ENCODE measurements around the gene WDFY3. TPM values are rescaled to one million over a fixed set of nuclear protein-coding genes. Genes with fewer than 3 reads are reported as not detected.
"Not testable (repeated sequence)": the region's sequence is repeated elsewhere in the genome, so short reads cannot be mapped to it uniquely, and the experiment has no call there.

The WDFY3 gene
- polyA plus RNA-seq, 3 donors = 6.6 to 13.7 (median 8.8) TPM

DNA sequence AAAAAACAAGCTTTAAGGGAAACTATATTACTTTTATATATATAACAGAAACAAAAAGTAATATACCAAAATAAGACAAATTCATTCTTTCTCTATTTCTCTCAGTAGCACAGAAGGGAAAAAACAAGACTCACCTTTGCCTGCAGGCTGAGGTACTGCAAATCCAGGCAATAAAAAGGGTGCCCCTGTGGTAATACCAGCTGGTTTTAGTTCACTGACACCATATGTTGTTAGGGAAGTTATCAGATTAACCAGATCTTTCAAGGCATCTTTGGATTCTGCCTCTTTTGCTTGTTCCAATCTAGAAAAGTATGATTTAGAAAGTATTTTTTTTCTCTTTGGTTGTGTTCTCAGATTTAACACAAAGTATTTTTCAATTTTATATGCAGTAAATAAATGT is 139.8 kb downstream of the WDFY3 start:
- no peak overlapping the region for H3K27ac ChIP-seq (ENCODE audit: low read depth, low read length)

DNA sequence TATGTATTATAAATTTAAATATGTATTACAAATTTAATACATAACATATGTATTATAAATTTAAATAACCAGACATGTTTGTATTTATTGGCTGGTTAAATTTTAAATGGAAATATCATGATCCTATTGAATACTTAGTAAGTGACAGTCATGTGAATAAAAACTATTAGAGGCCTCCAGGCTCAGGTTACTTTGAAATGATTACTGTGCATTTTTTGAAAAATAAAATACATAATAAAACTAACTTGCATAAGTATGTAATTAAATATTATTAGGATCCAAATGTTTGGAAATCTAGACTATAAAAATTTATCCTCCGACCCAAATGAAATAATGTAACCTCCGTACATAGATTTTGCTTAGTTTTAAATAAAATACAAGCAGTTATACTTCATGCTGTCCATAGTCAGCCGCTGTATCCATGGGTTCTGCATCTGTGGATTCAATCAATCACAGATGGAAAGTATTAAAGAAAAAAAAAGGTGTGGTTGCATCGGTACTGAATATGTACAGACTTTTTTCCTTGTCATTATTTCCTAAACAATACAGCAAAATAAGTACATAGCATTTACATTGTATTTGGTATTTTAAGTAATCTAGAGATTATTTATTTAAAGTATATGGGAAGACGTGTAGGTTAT is 140.7 kb downstream of the WDFY3 start:
- WGBS, 3 donors = 92 to 96% (median 92%) methylated on average over 5 of the region's 5 CpGs
- H3K27ac ChIP-seq (ENCODE audit: low read depth, low read length) = no peak overlapping the region

- H3K27ac ChIP-seq (ENCODE audit: low read depth, low read length) = no peak overlapping the region
- WGBS, 3 donors = 67 to 89% (median 87%) methylated on average over 1 of the region's 1 CpG
Measured at GRCh38 chr4:84821064-84821463, 145.4 kb downstream of the WDFY3 start.

DNA sequence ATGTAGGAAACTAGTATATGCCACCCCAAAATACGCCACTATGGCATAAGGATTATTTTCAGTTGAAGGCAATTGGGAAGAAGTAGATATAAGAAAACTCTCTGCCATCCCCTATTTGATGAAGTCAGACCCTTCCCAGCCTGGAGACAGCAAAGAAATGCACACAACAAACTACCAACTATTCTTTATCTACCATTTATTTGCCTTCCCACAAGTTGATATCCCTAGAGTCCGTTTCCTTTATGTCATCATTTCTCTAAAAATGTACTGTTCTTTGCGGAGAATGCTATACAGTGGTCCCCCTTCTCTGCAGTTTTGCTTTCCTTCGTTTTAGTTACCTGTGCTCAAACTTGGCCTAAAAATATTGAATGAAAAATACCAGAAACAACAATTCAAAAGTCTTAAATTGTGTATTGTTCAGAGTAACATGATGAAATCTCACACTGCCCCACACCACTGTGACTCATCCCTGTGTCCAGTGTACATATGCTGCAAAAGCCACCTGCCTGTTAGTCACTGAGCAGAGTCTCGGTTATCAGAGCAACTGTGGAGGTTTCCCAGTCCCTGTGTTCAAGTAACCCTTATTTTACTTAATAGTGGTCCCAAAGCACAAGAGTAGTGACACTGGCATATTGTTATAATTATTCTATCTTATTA is 152.3 kb downstream of the WDFY3 start:
- H3K27ac ChIP-seq (ENCODE audit: low read depth, low read length) = no peak overlapping the region
- 83 to 92% (median 91%) methylated on average over 5 of the region's 5 CpGs for WGBS, 3 donors

- WGBS, 3 donors = 90% methylated on average over 9 of the region's 9 CpGs
- H3K27ac ChIP-seq (ENCODE audit: low read depth, low read length) = no peak overlapping the region
Measured at GRCh38 chr4:84809946-84810345, 156.5 kb downstream of the WDFY3 start.

DNA sequence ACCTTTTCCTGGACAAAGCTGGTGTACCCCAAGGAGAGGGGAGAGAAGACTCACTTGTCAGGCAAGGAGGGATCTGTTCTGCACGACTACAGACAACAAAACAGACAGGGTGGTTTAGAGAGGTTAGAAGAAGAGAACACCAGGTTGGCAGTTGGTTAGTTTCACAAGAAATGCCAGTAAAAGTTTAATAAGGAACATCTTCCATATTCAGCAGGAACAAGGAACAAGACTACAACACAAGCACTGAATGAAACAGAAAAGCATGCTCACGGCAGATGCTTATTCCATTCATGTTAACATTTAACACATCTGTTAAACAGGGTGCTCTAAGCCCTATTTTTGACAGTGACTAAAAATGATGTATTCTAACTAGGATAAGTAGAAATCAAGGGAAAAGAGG is 158.2 kb downstream of the WDFY3 start:
- no peak overlapping the region for H3K27ac ChIP-seq (ENCODE audit: low read depth, low read length)
- WGBS, 3 donors = 81 to 90% (median 82%) methylated on average over 2 of the region's 2 CpGs

DNA sequence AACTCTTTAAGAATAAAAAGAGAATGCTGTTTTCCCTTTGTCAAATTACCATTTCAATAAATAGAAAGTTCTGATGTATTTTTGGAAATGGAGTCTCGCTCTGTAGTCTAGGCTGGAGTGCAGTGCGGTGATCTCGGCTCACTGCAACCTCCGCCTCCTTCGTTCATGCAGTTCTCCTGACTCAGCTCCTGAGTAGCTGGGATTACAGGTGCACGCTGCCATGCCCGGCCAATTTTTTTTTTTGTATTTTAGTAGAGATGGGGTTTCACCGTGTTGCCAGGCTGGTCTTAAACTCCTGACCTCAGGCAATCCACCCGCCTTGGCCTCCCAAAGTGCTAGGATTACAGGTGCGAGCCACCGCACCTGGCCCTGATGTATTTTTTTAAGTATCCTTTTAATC is 159.9 kb downstream of the WDFY3 start:
- not testable (repeated sequence) for H3K27ac ChIP-seq (ENCODE audit: low read depth, low read length)
- WGBS, 3 donors = 96 to 99% (median 98%) methylated on average over 11 of the region's 11 CpGs

DNA sequence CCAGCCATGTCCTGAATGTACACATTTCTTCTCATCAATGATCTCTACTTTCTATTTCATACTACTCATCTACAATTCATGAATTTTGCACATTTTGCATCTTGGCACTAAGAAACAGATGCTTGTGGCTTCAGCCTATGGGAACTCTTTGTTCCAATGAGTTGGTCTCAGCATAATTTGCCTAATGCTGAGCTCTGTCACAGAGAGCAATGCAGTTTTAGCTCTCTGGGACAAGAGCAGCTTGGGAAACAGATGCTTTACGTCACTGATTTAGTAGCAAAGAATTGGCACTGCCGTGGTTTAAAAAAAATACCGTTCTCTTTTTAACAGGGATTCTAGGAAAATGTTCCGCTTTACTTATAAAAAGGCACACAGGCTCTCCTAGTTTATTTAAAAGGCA is 162.4 kb downstream of the WDFY3 start:
- 72 to 79% (median 73%) methylated on average over 4 of the region's 4 CpGs for WGBS, 3 donors
- H3K27ac ChIP-seq (ENCODE audit: low read depth, low read length) = no peak overlapping the region

- H3K27ac ChIP-seq (ENCODE audit: low read depth, low read length) = no peak overlapping the region
- WGBS, 3 donors = 88 to 97% (median 90%) methylated on average over 1 of the region's 1 CpG
Measured at GRCh38 chr4:84803720-84804119, 162.8 kb downstream of the WDFY3 start.

GRCh38 chr4:84803116-84803515 is 163.4 kb downstream of the WDFY3 start:
- WGBS, 3 donors = 88 to 97% (median 89%) methylated on average over 2 of the region's 2 CpGs
- H3K27ac ChIP-seq (ENCODE audit: low read depth, low read length) = no peak overlapping the region

DNA sequence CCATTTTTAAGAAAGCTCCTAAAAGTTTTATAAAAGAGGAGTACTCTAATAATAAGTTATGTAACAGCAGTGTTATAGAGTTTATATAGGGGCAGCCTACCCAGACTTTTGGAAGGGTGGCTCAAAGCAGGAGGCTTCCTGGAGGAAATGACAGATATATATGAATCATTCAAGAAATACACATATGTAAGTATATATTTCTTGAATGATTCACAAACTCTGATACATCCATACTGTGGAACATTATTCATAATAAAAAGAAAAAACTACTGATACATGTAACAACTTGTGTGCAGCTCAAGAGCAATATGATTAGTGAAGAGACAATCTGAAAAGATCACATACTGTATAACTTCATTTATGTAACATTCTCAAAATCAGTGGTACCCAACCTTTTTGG is 166.2 kb downstream of the WDFY3 start:
- no peak overlapping the region for H3K27ac ChIP-seq (ENCODE audit: low read depth, low read length)

DNA sequence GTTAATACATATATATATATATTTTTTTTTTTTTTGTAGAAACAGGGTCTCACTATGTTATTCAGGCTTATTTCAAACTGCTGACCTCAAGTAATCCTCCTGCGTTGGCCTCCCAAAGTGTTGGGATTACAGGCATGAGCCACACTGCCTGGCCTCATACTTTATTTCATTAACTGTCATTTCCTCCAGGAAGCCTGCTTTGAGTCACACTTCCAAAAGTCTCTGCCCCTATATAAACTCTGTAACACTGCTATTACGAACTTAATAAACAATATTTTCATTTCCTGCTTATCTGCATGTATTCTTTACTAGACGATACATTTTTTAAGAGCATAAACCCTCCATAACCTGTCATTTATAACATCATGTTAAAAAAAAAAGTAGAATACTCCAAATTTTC is 167.2 kb downstream of the WDFY3 start:
- no peak overlapping the region for H3K27ac ChIP-seq (ENCODE audit: low read depth, low read length)
- WGBS, 3 donors = 68 to 92% (median 77%) methylated on average over 3 of the region's 3 CpGs

GRCh38 chr4:84796394-84796793 is 170.1 kb downstream of the WDFY3 start:
- 74 to 91% (median 87%) methylated on average over 3 of the region's 3 CpGs for WGBS, 3 donors
- H3K27ac ChIP-seq (ENCODE audit: low read depth, low read length) = no peak overlapping the region

DNA sequence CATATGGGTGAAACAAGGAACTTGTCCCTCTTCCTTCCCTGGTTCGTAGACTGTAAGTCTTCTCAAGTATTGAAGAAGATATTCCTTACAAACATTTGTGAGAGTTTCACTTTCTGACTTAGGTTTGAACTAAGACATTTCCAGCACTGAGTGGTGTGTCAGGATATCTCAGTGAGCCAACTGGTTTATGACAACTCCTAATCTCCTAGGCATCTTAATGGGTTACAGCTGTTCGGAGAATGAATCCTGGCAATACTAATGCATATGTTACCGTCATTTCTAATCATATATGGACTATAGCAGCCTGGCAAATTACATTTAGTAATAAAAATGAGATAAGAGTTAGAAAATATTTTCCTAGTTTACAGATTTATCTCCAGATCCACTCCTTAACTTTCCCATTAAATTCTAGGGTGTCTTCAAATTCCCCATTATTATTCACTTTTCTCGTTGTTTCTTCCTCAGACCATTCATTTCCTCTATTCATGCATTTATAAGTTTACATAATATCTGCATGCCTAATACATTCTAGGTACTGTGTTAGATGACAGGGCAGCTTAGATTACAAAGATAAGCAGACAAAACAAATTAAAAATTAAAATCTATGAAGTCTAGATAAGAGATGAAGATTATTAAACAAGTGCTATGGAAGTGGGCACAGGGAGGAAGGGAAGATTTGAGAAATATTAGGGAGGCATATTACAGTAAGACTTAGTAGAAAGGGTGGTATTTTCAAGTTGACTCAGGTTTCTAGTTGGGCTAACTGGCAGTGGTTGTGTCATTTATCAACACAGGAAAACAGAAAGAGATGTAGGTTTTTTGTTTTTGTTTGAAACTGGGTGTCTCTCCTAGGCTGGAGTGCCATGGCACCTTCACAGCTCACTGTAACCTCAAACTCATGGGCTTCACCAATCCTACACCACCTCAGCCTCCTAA is 173.9 kb downstream of the WDFY3 start:
- WGBS, 3 donors = 77 to 91% (median 82%) methylated on average over 4 of the region's 4 CpGs
- no peak overlapping the region for H3K27ac ChIP-seq (ENCODE audit: low read depth, low read length)

DNA sequence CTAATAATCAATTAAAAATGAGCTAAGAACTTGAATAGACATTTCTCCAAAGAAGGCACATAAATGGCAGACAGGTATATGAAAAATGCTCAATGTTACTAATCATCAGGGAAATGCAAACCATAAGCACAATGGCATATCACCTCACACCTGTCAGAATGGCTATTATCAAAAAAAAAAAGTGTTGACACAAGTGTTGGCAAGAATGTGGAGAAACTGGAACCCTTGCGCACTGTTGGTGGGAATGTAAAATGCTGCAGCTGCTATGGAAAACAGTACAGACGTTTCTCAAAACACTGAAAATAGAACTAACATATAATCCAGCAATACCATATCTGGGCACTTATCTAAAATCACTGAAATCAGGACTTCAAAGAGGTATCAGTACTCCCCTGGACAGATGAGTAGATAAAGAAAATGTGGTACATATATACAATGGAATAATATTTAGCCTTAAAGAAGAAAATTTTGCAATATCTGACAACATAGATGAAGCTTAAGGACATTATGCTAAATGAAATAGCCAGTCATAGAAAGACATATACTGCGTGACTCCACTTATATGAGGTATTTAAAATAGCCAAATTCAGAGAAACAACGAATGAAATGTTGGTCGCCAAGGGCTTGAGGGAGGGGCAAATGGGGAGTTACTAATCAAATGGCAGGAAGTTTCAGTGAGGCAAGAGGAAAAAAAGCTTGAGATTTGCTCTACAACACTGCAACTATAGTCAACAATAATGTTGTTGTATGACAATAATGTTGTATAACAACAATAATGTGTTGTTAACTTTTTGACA is 175.5 kb downstream of the WDFY3 start:
- WGBS, 3 donors = 74 to 94% (median 86%) methylated on average over 5 of the region's 5 CpGs
- no peak overlapping the region for H3K27ac ChIP-seq (ENCODE audit: low read depth, low read length)

- H3K27ac ChIP-seq (ENCODE audit: low read depth, low read length) = no peak overlapping the region
- WGBS, 3 donors = 94 to 98% (median 95%) methylated on average over 1 of the region's 1 CpG
Measured at GRCh38 chr4:84786478-84786877, 180.0 kb downstream of the WDFY3 start.

DNA sequence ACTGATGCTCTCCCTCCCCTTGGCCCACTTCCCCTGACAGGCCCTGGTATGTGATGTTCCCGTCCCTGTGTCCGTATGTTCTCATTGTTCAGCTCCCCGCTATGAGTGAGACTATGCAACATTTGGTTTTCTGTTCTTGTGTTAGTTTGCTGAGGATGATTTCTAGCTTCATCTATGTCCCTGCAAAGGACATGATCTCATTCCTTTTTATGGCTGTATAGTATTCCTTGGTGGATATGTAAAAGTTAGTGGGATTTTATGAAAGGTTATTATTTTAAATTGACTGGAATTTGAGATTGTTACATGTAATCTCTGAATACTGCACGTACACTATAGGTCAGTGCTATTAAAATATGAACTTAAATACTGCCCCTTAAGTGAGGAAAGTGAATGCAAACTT is 184.0 kb downstream of the WDFY3 start:
- 97 to 99% (median 97%) methylated on average over 4 of the region's 4 CpGs for WGBS, 3 donors
- H3K27ac ChIP-seq (ENCODE audit: low read depth, low read length) = no peak overlapping the region

GRCh38 chr4:84780719-84781118 is 185.8 kb downstream of the WDFY3 start:
- no peak overlapping the region for H3K27ac ChIP-seq (ENCODE audit: low read depth, low read length)
- 98 to 100% (median 99%) methylated on average over 3 of the region's 3 CpGs for WGBS, 3 donors

GRCh38 chr4:84778041-84778440 is 188.4 kb downstream of the WDFY3 start:
- no peak overlapping the region for H3K27ac ChIP-seq (ENCODE audit: low read depth, low read length)
